ENCODE data around the gene LSM14B. TPM values are rescaled to one million over a fixed set of nuclear protein-coding genes. Genes with fewer than 3 reads are reported as not detected.
"Not testable (repeated sequence)": the region's sequence is repeated elsewhere in the genome, so short reads cannot be mapped to it uniquely, and the experiment has no call there.

Gene LSM14B
- total RNA-seq, 2 donors from 2014 or later: 25.1 to 29.8 TPM

- Mint-ChIP-seq H3K9me3 (no peaks in the 10 kb centered on the region), H3K36me3 (ENCODE audit: low read depth) (peaks cover 41% of the 10 kb centered on the region), H3K27ac (peak within 1 kb of the TSS; percentile 92), H3K4me1 (peaks cover 21% of the 10 kb centered on the region), H3K4me3 (peak within 1 kb of the TSS; percentile 92), H3K27me3 (no peaks in the 10 kb centered on the region)
- ATAC-seq (replicated peaks): peak; percentile 87
Observed at GRCh38 chr20:62143081-62143956, 21.0 kb downstream of the LSM14B start, which contains the start of the genes PSMA7 and SS18L1. TSS of gene PSMA7 (minus strand) at chr20:62143394. CDS start at chr20:62143303, 91 bp downstream. TSS of gene SS18L1 (plus strand) at chr20:62143769. CDS start at chr20:62143821, 52 bp downstream.

GRCh38 chr20:62143957-62144825 is 21.9 kb downstream of the LSM14B start:
- peaks cover 32% of the 10 kb centered on the region for H3K36me3 Mint-ChIP-seq (ENCODE audit: low read depth)
- H3K9me3 Mint-ChIP-seq: no peaks in the 10 kb centered on the region
- ATAC-seq (replicated peaks): peak; percentile 25
- H3K4me3 Mint-ChIP-seq: peak overlapping the region; percentile 79
- H3K27ac Mint-ChIP-seq: peak overlapping the region; percentile 59
- H3K27me3 Mint-ChIP-seq: no peaks in the 10 kb centered on the region
- H3K4me1 Mint-ChIP-seq: peaks cover 21% of the 10 kb centered on the region

GRCh38 chr20:62145688-62146018 is 23.4 kb downstream of the LSM14B start:
- Mint-ChIP-seq H3K36me3 (ENCODE audit: low read depth) (peaks cover 18% of the 10 kb centered on the region), H3K4me3 (peak overlapping the region; percentile 79), H3K4me1 (peaks cover 25% of the 10 kb centered on the region), H3K27me3 (no peaks in the 10 kb centered on the region), H3K27ac (no peak overlapping the region), H3K9me3 (no peaks in the 10 kb centered on the region)
- no peak for ATAC-seq (replicated peaks)

GRCh38 chr20:62146019-62146755 is 23.9 kb downstream of the LSM14B start:
- no peak for ATAC-seq (replicated peaks)
- Mint-ChIP-seq H3K9me3 (no peaks in the 10 kb centered on the region), H3K36me3 (ENCODE audit: low read depth) (peaks cover 13% of the 10 kb centered on the region), H3K4me1 (peaks cover 21% of the 10 kb centered on the region), H3K27ac (no peak overlapping the region), H3K4me3 (no peak overlapping the region), H3K27me3 (no peaks in the 10 kb centered on the region)

- ATAC-seq (replicated peaks): no peak
- H3K9me3 Mint-ChIP-seq: no peaks in the 10 kb centered on the region
- H3K4me1 Mint-ChIP-seq: peaks cover 12% of the 10 kb centered on the region
- no peak overlapping the region for H3K27ac Mint-ChIP-seq
- no peaks in the 10 kb centered on the region for H3K27me3 Mint-ChIP-seq
- peaks cover 3% of the 10 kb centered on the region for H3K36me3 Mint-ChIP-seq (ENCODE audit: low read depth)
- no peak overlapping the region for H3K4me3 Mint-ChIP-seq
Observed at GRCh38 chr20:62147125-62147524, 24.9 kb downstream of the LSM14B start.

- ATAC-seq (replicated peaks): no peak
- Mint-ChIP-seq H3K9me3 (no peaks in the 10 kb centered on the region), H3K4me3 (no peak overlapping the region), H3K36me3 (ENCODE audit: low read depth) (peaks cover 2% of the 10 kb centered on the region), H3K27ac (no peak overlapping the region), H3K4me1 (peaks cover 12% of the 10 kb centered on the region), H3K27me3 (no peaks in the 10 kb centered on the region)
Observed at GRCh38 chr20:62147528-62147927, 25.3 kb downstream of the LSM14B start.

GRCh38 chr20:62148383-62148782 is 26.1 kb downstream of the LSM14B start:
- H3K9me3 Mint-ChIP-seq; ATAC-seq (replicated peaks); H3K27me3 Mint-ChIP-seq; H3K4me3 Mint-ChIP-seq; H3K36me3 Mint-ChIP-seq (ENCODE audit: low read depth); H3K27ac Mint-ChIP-seq: not testable (repeated sequence)
- H3K4me1 Mint-ChIP-seq: peaks cover 12% of the 10 kb centered on the region

- Mint-ChIP-seq H3K27ac (no peak overlapping the region), H3K9me3 (no peaks in the 10 kb centered on the region)
- no peak for ATAC-seq (replicated peaks)
Observed at GRCh38 chr20:62148908-62149314, 26.6 kb downstream of the LSM14B start.

GRCh38 chr20:62149532-62150309 is 27.4 kb downstream of the LSM14B start:
- no peak overlapping the region for H3K4me3 Mint-ChIP-seq

More at GRCh38 chr20:62148908-62149314, 26.6 kb downstream of the LSM14B start:
- Mint-ChIP-seq H3K36me3 (ENCODE audit: low read depth) (peaks cover 13% of the 10 kb centered on the region), H3K4me1 (peaks cover 16% of the 10 kb centered on the region), H3K27me3 (no peaks in the 10 kb centered on the region), H3K4me3 (no peak overlapping the region)

GRCh38 chr20:62150310-62150575 is 28.0 kb downstream of the LSM14B start:
- Mint-ChIP-seq H3K36me3 (ENCODE audit: low read depth) (peaks cover 26% of the 10 kb centered on the region), H3K27ac (no peak overlapping the region)
- no peak for ATAC-seq (replicated peaks)

More at GRCh38 chr20:62149532-62150309, 27.4 kb downstream of the LSM14B start:
- no peaks in the 10 kb centered on the region for H3K27me3 Mint-ChIP-seq
- no peak for ATAC-seq (replicated peaks)
- no peaks in the 10 kb centered on the region for H3K9me3 Mint-ChIP-seq
- peaks cover 21% of the 10 kb centered on the region for H3K36me3 Mint-ChIP-seq (ENCODE audit: low read depth)
- no peak overlapping the region for H3K27ac Mint-ChIP-seq
- peaks cover 17% of the 10 kb centered on the region for H3K4me1 Mint-ChIP-seq

GRCh38 chr20:62151225-62151624 is 28.9 kb downstream of the LSM14B start:
- Mint-ChIP-seq H3K27me3 (no peaks in the 10 kb centered on the region), H3K9me3 (no peaks in the 10 kb centered on the region), H3K4me1 (peaks cover 23% of the 10 kb centered on the region), H3K4me3 (no peak overlapping the region), H3K36me3 (ENCODE audit: low read depth) (peaks cover 34% of the 10 kb centered on the region), H3K27ac (no peak overlapping the region)
- no peak for ATAC-seq (replicated peaks)

More at GRCh38 chr20:62150310-62150575, 28.0 kb downstream of the LSM14B start:
- Mint-ChIP-seq H3K4me1 (peaks cover 16% of the 10 kb centered on the region), H3K4me3 (no peak overlapping the region), H3K9me3 (no peaks in the 10 kb centered on the region), H3K27me3 (no peaks in the 10 kb centered on the region)

- H3K27ac Mint-ChIP-seq: no peak overlapping the region
- peaks cover 23% of the 10 kb centered on the region for H3K4me1 Mint-ChIP-seq
- ATAC-seq (replicated peaks): no peak
- no peak overlapping the region for H3K4me3 Mint-ChIP-seq
- H3K27me3 Mint-ChIP-seq: no peaks in the 10 kb centered on the region
- H3K36me3 Mint-ChIP-seq (ENCODE audit: low read depth): peaks cover 34% of the 10 kb centered on the region
- H3K9me3 Mint-ChIP-seq: no peaks in the 10 kb centered on the region
Observed at GRCh38 chr20:62151835-62152364, 29.6 kb downstream of the LSM14B start.

- H3K27me3 Mint-ChIP-seq: no peaks in the 10 kb centered on the region
- ATAC-seq (replicated peaks): no peak
- H3K27ac Mint-ChIP-seq: no peak overlapping the region
- no peaks in the 10 kb centered on the region for H3K9me3 Mint-ChIP-seq
- H3K4me3 Mint-ChIP-seq: no peak overlapping the region
- peaks cover 45% of the 10 kb centered on the region for H3K36me3 Mint-ChIP-seq (ENCODE audit: low read depth)
- peaks cover 23% of the 10 kb centered on the region for H3K4me1 Mint-ChIP-seq
Observed at GRCh38 chr20:62155428-62156253, 33.4 kb downstream of the LSM14B start.

Measured in activated T-helper 17 cell treated with anti-CD3 and anti-CD28 coated beads, Interleukin-2, amount 50 U/mL, for 72 hours (primary cell).